Measurements from ENCODE around the gene FAM107B.

The FAM107B gene

GRCh38 chr10:14585287-14586193, 189.2 kb downstream of the FAM107B start:
- in situ Hi-C loops (cut with MboI; ENCODE audit: low sequenced_read_pairs): no loop called here

- in situ Hi-C loops (cut with MboI; ENCODE audit: low sequenced_read_pairs): no loop called here
These were observed 190.0 kb downstream of the FAM107B start for GRCh38 chr10:14584661-14585060.

DNA sequence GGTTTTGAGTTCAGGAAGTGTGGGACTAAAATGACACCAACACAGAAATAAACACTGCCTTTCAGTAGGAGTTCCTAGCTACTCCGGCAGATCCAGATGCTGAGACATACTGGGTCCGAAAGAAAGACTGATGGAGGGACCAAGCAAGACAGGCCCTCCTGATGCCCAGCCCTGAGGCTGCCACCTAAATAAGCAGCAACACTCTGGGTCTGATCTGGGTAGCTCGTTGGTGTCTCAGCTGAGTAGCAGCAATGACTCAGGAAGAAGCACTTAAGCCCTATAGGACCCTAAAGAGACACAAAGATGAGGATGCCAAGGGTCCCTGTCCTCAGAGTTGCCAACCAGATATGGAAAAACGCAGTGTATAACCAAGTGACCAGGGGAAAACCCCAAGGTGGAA, 190.7 kb downstream of the FAM107B start:
- in situ Hi-C loops (cut with MboI; ENCODE audit: low sequenced_read_pairs): no loop called here

DNA sequence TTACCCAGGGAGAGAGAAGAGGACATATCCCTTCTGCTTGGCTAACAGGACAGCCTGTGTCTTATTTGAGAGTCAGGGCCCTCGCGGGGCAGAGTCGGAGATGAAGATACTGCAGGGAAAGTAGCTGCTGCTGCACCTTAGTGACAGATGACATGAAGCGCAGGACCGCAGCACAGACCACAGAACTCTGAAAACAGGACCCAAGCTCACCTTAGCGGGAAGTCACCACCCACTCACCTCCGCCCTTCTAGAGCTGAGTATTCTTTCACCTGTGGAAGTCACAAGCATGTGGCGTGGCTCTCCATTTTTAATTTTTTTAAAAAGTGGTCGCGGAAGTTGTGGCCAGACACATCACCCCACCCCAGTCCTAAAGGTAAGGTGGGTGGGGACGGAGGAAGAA, 191.4 kb downstream of the FAM107B start:
- in situ Hi-C loops (cut with MboI; ENCODE audit: low sequenced_read_pairs): no loop called here

DNA sequence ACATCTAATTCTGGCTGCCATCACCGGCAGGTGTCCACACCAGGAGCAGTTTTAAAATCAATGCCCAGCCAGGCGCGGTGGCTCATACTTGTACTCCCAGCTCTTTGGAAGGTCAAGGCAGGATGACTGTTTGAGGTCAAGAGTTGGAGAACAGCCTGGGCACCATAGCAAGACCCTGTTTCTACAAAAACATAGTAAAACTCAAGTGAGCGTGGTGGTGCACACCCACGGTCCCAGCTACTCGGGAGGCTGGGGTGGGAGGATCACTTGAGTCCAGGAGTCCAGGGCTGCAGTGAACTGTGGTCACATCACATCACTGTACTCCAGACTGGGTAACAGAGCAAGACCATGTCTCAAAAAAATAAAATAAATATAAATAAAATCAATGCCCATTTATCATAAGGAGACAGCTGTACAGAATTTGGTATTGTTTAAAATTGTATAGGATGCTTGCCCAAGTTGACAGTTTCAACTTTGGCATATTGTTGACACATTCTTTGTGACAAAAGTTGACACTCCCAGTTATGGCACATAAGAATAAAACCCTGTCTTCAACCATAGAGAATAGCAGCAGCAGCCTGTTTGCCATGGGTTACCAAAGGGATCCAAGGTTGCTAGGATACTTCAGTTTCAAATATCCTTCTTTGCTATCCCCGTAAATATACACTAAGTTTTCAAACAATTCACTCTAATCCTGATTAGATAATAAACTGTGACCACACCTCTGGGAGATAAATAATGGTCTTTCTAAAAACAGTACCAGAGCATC, 193.0 kb downstream of the FAM107B start:
- in situ Hi-C loops (cut with MboI; ENCODE audit: low sequenced_read_pairs): no loop called here

DNA sequence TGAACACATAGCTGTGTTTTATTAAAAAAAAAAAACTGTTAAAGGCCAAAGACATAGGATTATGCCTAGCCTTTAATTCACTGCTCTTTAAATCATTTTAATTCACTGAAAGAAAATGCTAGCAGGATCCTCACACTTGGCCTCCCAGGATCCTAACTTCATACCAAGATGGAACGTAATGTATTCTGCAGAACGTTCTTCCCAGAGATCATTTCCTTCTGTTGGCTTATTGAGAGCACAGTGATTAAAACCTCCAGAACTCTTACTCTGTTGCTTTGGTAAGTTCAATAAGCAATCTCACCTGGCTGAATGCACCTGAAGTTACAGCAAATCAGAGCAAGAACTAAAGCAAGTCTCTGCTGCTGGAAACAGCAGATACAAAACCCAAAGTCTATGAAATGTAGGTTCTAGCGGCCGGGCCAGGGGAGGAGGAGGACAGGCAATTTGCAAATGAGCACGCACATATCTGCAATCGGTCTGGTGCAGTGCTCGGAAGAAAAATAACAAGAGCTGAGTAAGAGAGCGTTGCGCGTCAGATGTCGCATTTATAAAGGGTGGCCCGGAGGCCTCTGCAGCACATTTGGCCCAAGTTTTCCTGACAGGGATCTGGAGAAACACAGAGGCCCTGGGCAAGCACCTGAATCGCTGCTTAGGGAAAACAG, 193.9 kb downstream of the FAM107B start:
- in situ Hi-C loops (cut with MboI; ENCODE audit: low sequenced_read_pairs): no loop called here

GRCh38 chr10:14579405-14579804, 195.3 kb downstream of the FAM107B start:
- in situ Hi-C loops (cut with MboI; ENCODE audit: low sequenced_read_pairs): no loop called here

DNA sequence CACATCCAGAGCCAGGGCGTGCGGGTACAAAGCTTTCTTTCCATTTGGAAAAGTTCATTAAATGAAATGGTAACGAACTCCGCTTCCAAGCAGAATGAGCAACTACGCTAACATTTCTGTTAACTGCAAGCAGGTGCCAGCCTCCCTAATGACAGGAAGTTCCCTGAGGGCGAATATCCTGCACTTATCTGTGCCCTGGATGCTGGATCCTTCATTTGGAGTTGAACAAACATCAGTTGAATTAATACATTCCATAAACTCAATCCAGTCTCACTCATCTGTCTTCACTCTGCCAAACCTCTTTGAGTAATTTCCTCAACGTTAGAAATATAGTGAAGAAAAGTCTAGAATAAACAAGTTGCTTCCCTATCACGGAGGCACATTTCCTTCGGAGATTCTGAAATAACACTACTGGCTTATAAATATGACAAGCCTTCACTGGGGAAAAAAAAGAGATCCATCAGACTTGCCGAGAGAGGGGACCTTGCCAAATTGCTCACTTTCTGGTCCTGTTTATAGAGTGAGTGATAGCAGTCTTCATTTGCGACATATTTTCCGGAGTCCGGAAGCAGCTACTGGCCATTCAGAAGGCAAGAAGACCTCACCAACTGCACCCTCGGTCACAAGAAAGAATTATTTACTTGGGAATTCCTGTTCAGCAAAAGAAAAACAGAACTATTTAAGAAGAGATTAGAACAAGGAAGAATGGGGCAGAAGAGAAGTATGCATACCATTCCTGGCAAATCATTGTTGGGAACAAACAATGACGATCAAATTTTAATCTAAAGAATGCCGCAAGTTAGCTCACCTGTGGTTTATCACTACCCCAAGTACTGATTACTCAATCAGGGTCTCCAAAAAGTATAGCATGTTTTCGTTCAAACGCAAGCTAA, 196.4 kb downstream of the FAM107B start:
- in situ Hi-C loops (cut with MboI; ENCODE audit: low sequenced_read_pairs): no loop called here

DNA sequence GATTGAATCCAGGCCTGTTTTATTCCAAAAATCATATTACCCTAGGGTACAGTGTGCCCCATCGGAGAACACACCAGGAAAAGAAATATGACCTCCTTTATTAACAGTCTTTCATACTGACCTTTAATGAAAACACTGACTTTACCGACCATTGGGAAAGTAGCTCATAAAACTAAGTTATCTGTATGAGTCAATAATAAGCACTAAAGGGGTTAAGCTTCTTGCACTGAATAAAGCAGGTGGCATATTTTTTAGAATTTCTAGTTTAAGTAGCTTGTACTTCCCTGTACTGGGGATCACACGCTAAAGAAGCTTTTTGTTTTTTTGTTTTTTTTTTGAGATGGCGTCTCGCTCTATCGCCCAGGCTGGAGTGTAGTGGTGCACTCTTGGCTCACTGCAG, 199.8 kb downstream of the FAM107B start:
- in situ Hi-C loops (cut with MboI; ENCODE audit: low sequenced_read_pairs): no loop called here

DNA sequence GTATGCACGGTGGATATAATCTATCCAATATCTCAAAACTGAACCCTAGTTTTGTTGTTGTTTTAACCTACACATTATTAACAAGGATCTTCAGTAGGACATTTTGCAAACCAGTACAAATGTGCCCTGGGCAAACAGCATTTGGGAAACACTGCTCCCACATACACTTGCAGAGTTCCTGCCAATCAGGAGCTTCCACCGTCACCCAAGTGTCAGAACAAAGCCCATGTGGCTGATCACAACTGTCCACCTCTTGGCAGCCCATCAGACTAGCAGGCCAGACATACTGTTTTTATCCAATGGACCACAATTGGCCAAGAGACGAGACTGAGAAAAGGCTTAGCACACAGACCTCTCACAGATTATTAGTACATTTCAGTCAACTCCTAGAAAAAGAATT, 200.4 kb downstream of the FAM107B start:
- in situ Hi-C loops (cut with MboI; ENCODE audit: low sequenced_read_pairs): no loop called here

- in situ Hi-C loops (cut with MboI; ENCODE audit: low sequenced_read_pairs): no loop called here
These were observed 200.9 kb downstream of the FAM107B start for GRCh38 chr10:14573666-14574261.

GRCh38 chr10:14572811-14573210, 201.9 kb downstream of the FAM107B start:
- in situ Hi-C loops (cut with MboI; ENCODE audit: low sequenced_read_pairs): no loop called here

- in situ Hi-C loops (cut with MboI; ENCODE audit: low sequenced_read_pairs): no loop called here
These were observed 202.7 kb downstream of the FAM107B start for GRCh38 chr10:14571866-14572507.

DNA sequence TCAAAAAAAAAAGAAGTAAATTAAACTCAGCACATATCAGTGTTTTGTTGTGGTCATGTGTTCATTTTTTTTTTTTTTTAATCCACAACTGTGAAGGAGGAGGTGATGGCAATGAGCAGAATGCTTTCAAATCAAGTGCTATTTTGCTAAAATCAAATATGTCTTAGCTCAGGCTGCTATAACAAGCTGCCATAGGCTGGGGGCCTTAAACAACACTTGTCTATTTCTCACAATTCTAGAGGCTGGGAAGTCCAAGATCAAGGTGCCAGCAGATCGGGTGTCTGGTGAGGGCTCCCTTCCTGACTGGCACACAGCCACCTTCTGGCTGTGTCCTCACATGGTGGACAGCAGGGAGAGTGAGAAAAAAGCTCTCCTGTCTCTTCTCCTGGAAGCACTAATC, 203.9 kb downstream of the FAM107B start:
- in situ Hi-C loops (cut with MboI; ENCODE audit: low sequenced_read_pairs): no loop called here

GRCh38 chr10:14569274-14570060, 205.2 kb downstream of the FAM107B start:
- in situ Hi-C loops (cut with MboI; ENCODE audit: low sequenced_read_pairs): no loop called here

GRCh38 chr10:14567421-14567820, 207.3 kb downstream of the FAM107B start:
- in situ Hi-C loops (cut with MboI; ENCODE audit: low sequenced_read_pairs): no loop called here

GRCh38 chr10:14566498-14566897, 208.2 kb downstream of the FAM107B start:
- in situ Hi-C loops (cut with MboI; ENCODE audit: low sequenced_read_pairs): no loop called here

- in situ Hi-C loops (cut with MboI; ENCODE audit: low sequenced_read_pairs): no loop called here
These were observed 209.5 kb downstream of the FAM107B start for GRCh38 chr10:14565199-14565598.

- in situ Hi-C loops (cut with MboI; ENCODE audit: low sequenced_read_pairs): no loop called here
These were observed 210.4 kb downstream of the FAM107B start for GRCh38 chr10:14564268-14564744.
